GM10266 (cell line): Measurements from ENCODE around the gene CARHSP1.
"Not testable (repeated sequence)": the region's sequence is repeated elsewhere in the genome, so short reads cannot be mapped to it uniquely, and the experiment has no call there.

Source experiments
- DNase-seq: peaks from one replicate; pipeline ENCODE4 v3.0.0; 2012; ENCODE audit errors: extremely low spot score
- TF ChIP-seq, protein P1 (sequence below): IDR thresholded peaks from 2 replicates; pipeline ENCODE4 v1.5.1; 2012; ENCODE audit warnings: mild to moderate bottlenecking, low read depth; ENCODE audit not compliant: control insufficient read depth, insufficient read depth; ENCODE audit errors: missing control alignments

CARHSP1 gene

DNA sequence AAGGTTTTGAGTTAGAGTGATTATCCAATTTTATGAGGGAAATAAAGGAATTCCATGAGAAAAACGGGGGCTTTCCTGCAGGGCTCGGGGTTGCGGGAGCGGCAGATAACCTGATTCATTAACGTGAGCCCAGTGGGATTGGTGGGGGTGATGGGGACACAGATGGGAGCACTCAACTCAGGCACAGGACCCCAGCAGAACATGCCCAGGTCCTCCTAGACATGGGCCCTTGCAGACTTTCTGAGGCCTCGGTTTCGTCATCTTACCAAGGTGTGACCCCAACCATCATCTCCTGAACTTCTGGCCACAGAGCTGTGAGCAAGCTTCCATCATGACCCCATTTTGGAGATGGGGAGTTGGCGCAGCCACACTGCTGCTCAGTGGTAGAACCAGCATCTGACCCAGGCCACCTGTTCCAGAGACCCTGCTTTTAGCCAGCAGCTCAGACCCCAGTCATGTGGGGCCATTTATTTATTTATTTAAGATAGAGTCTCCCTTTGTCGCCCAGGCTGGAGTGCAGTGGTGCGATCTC is 22.3 kb downstream of the CARHSP1 start:
- no peak for DNase-seq
- TF ChIP-seq, protein P1, sequence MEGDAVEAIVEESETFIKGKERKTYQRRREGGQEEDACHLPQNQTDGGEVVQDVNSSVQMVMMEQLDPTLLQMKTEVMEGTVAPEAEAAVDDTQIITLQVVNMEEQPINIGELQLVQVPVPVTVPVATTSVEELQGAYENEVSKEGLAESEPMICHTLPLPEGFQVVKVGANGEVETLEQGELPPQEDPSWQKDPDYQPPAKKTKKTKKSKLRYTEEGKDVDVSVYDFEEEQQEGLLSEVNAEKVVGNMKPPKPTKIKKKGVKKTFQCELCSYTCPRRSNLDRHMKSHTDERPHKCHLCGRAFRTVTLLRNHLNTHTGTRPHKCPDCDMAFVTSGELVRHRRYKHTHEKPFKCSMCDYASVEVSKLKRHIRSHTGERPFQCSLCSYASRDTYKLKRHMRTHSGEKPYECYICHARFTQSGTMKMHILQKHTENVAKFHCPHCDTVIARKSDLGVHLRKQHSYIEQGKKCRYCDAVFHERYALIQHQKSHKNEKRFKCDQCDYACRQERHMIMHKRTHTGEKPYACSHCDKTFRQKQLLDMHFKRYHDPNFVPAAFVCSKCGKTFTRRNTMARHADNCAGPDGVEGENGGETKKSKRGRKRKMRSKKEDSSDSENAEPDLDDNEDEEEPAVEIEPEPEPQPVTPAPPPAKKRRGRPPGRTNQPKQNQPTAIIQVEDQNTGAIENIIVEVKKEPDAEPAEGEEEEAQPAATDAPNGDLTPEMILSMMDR, result no peak

DNA sequence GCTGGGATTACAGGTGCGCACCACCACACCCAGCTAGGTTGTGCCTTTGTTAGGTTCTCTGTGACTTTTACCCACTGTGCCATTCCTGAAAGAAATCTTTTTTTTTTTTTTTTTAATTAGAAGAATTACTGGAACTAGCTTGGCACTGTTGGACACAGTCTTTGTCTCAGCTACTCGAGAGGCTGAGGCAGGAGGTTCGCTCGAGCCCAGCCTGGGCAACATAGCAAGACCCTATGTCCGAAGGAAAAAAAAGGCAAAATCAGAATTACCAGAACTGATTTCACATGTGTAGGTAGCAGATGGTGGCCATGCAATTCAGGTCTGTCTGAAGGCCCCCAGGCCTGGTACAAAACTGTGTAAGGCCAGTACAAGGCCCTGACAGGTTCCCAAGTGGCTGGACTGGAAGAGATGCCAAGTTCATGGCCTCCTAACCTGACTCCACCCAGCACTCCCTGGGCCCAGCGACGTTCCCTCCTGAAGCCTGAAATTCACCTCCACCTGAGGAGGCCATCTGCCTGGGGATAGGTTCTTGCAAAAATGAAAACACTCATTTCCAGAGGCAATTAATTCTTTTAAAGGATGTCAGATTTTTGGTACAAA is 23.0 kb downstream of the CARHSP1 start:
- TF ChIP-seq, protein P1, result no peak
- no peak for DNase-seq

DNA sequence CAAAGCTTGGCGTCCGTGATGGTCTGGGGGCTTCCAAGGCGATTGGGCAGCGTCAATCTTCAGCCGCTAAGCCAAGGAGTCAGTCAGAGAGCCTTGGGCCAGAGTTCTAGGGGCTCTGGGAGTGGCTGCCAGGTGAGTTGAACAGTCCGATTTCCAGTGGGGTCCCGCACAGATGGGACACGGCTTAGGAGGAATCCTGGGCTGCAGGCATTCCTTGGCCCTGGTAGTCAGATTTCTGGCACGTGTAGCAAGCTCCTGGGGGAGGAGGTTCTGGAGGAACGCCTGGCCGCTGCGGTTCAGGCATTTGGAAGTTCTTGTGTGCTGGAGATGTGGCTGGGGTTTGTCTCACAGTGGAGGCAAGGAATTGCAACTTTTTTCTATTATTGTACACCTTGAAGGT is 25.5 kb downstream of the CARHSP1 start:
- not testable (repeated sequence) for DNase-seq

DNA sequence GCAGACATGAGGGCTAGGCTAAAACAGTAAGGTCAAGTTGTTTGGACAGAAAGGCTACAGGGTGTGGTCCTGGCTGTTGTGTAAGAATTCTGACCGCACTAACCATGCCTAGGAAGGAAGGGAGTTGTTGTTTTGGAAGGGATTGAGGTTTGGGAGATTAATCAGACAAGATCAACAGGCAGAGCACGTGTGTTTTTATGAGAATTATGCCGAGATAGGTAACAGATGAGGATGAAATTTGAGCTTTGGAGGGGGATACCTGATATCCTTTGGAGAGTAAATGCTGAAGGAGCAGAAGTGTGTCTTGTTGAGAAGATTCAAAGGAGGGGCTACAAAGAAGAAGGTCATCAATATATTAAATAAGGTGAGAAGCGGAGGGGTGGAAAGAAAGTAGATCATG is 26.8 kb downstream of the CARHSP1 start:
- not testable (repeated sequence) for DNase-seq

DNA sequence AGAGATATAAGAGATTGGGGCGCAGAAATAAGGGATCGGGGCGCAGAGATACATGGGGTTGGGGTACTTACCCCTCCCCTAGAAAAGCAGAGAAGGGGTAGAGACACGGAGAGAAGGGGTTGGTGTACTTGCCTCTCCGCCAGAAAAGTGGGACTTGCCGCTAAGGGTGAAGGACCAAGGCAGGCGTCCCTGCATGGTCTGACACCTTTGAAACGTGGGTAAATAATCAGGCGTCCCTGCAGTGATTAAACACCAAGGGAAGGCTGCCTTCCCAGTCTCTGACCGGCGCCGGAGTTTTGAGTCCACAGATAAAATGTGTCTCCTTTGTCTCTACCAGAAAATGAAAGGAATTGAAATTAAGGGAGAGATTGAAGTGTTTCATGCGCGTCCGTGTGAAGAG is 31.2 kb downstream of the CARHSP1 start:
- DNase-seq, result not testable (repeated sequence)

DNA sequence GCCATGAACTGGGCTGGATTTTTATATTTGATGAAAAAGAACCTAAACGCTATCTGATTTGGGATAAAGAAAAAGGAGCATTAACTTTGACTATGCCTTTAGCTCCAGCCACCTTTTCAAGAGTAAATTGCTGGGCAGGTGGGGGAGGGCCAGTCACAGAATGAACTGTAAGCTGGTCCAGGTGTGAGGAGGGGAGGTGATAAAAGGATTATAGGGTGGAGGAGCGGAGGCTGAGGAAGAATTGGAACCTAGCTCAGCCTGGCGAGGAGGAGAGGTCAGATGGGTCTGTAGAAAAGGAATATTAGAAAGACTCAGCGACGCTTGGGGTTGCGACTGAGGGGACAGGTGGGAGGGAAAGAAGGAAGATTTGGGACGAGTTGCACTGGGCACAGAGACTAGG is 32.0 kb downstream of the CARHSP1 start:
- DNase-seq, result not testable (repeated sequence)

DNA sequence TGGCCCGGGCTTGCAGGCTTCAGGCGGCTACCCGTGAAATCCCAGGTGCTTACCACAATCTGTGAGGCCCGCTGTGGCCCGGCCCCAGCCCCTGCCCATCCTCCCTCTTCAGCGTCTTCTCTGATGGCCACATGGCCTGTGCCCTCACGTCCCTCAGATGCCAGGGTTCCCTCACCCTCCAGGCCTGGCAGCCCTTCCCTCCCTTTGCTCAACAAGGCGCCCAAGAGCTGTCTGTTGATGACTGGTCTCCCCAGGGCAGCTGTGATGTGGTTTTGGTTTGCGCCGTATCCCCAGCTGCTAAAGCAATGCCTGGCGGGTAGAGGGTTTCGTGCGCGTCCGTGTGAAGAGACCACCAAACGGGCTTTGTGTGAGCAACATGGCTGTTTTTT is 36.1 kb downstream of the CARHSP1 start:
- TF ChIP-seq, protein P1, result no peak
- no peak for DNase-seq

DNA sequence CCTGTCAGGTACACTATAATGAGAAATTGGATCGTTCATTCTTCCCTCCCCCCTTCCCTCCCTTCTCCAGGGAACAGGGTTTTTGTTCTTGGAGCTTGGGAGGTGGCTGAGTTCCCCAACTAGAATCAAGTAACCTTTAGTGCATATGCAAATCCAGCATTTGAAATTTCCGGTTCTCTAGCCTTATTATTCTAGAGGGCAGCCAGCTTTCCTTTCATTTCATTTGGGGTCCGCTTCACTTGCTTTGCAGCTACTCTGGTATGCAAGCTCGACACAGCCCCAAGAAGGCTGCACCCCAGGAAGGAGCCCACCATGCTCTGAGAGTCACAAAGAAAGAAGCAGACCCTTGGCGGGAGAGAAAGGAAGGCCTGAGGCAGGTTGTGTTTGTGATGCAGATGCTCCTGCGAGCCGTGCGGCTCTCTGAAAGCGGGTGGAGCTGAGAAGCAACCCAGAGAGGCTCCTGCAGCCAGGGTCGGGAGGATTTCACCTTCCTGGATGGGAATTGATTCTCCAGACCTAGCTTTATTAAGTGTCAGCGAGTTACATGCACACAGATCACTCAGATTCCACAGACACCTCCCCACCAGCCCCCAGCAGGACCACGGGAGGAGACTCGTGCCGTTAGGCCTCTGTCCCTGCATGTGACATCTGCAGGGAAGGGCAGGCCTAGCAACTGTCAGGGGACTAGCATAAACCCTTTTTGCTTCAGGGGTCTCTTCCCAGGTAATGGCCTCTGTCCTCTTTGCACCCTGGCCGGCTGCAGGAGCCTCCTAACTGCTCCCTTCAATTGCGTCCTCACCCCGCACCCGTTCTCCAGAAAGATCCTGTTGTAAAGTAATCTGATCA is 36.7 kb downstream of the CARHSP1 start:
- TF ChIP-seq, protein P1, result no peak
- DNase-seq, result no peak

DNA sequence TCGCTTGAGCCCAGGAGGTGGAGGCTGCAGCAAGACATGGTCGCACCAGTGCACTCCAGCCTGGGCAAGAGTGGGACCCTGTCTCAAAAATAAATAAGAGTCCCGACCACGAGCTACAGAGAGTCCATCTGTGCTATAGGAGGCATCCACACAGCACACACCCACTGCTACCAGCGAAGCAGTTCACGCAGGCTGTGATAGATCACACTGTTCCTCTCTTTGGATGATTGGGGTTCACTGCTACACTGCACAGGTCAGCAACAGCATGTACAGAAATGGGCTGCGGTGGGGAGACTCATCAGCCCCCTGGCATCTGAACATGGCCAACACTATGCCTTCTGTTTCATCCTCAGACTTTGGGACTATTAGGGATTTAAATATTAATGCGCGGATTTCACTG is 37.4 kb downstream of the CARHSP1 start:
- DNase-seq, result no peak
- TF ChIP-seq, protein P1, result no peak
